ENCODE data around the gene CSNK1G1. TPM values are rescaled to one million over a fixed set of nuclear protein-coding genes. Genes with fewer than 3 reads are reported as not detected.

Gene CSNK1G1
- total and polyA plus RNA-seq, 2 of the 8 experiments (the other 6 are each of a cell fraction or from before 2014, with no cell fraction given), result 6.0 to 12.9 TPM

GRCh38 chr15:64398575-64398974 lies 42.6 kb upstream of the CSNK1G1 start:
- CTCF ChIA-PET (ENCODE audit: partially characterized antibody), result interaction anchor here (0.7 to 1.5 kb wide), 2 partner anchors 11 to 188 kb away, joined by 3 read pairs; no protein-coding TSS in a partner anchor
- Histone ChIP-seq H3K18ac (ENCODE audit: extremely low read depth, low read length) (no peak overlapping the region), H3K36me3 (ENCODE audit: control insufficient read depth in 2 of 4, insufficient read depth in 4 of 4, low read length in 3 of 4) (peaks cover 0 to 42% (median 22%) of the 10 kb centered on the region in 4 experiments; a peak in 6 of 8 replicates), H2BK120ac (replicated peaks; ENCODE audit: low read depth, low read length) (no peak overlapping the region), H2BK12ac (ENCODE audit: low read depth, low read length) (no peak overlapping the region), H4K5ac (ENCODE audit: insufficient read length, low read depth, low read length) (no peak overlapping the region), H3K14ac (ENCODE audit: insufficient read length) (no peak overlapping the region), H3K23ac (ENCODE audit: insufficient read length) (no peak overlapping the region), H3K56ac (replicated peaks; ENCODE audit: insufficient read length, low read depth, low read length) (no peak overlapping the region), H2BK15ac (ENCODE audit: low read length) (no peak overlapping the region), H3K4me3 (ENCODE audit: extremely low read depth in 1 of 4, insufficient read depth in 2 of 4, low read depth in 3 of 4, low read length in 4 of 4) (no peak overlapping the region), H4K8ac (ENCODE audit: extremely low read depth, insufficient read depth, low read length) (no peak overlapping the region), H3K27me3 (replicated peaks in 1 of 4; ENCODE audit: control insufficient read depth in 3 of 4, extremely low read depth in 1 of 4, insufficient read depth in 3 of 4, low read length in 3 of 4) (no peaks in the 10 kb centered on the region), H2AK5ac (ENCODE audit: low read depth, low read length) (no peak overlapping the region), H2BK5ac (ENCODE audit: low read depth, low read length) (no peak overlapping the region), H2AFZ (ENCODE audit: low read length) (no peak overlapping the region), H3K4ac (replicated peaks; ENCODE audit: insufficient read length, low read depth, low read length) (no peak overlapping the region), H3K9me3 (ENCODE audit: insufficient read depth in 2 of 2, low read depth in 1 of 2, low read length in 1 of 2) (no peaks in the 10 kb centered on the region), H3K4me1 (replicated peaks in 1 of 4; ENCODE audit: control insufficient read depth in 3 of 4, insufficient read depth in 4 of 4, low read length in 3 of 4) (no peaks in the 10 kb centered on the region), H3K9ac (replicated peaks in 1 of 4; ENCODE audit: extremely low read depth in 1 of 4, low read depth in 3 of 4, low read length in 3 of 4) (no peak overlapping the region), H3K79me2 (ENCODE audit: control insufficient read depth in 1 of 2, insufficient read depth in 2 of 2, low read length in 2 of 2) (no peaks in the 10 kb centered on the region), H3K27ac (ENCODE audit: low read depth, low read length) (no peak overlapping the region), H2BK20ac (ENCODE audit: low read length) (no peak overlapping the region), H4K20me1 (replicated peaks in 1 of 2; ENCODE audit: control insufficient read depth in 1 of 2, insufficient read depth in 2 of 2, low read length in 2 of 2) (no peaks in the 10 kb centered on the region), H4K91ac (replicated peaks; ENCODE audit: insufficient read length, low read length) (no peak overlapping the region), H3K79me1 (ENCODE audit: low read depth, low read length) (no peaks in the 10 kb centered on the region), H3K23me2 (ENCODE audit: low read depth, low read length) (no peaks in the 10 kb centered on the region), H3K4me2 (ENCODE audit: insufficient read depth in 1 of 2, low read depth in 2 of 2, low read length in 2 of 2) (no peak overlapping the region)
- TF ChIP-seq POLR2A (IDR thresholded peaks at IDR 0.05; ENCODE audit: control extremely low read depth in 1 of 2, low read depth in 2 of 2, low read length in 2 of 2), result no peak
- no peak for TF ChIP-seq CBX8 (IDR thresholded peaks at IDR 0.05; ENCODE audit: borderline replicate concordance, low read depth, low read length)
- 70% methylated on average over 1 of the region's 2 CpGs; no CpG with 5 or more reads in 1 of the 2 experiments for WGBS, 2 experiments (ENCODE audit: extremely low coverage in 1 of 2, insufficient coverage in 1 of 2, insufficient read length in 1 of 2, insufficient replicate concordance in 2 of 2, low coverage in 1 of 2, low lambda C conversion rate in 2 of 2, missing lambda C conversion rate in 1 of 2)
- no peak for FAIRE-seq
- POLR2A ChIA-PET (ENCODE audit: partially characterized antibody), result no interaction called here
- DNase-seq (ENCODE audit: low read depth in 1 of 2, low spot score in 2 of 2), result no peak
